Omental fat pad (tissue), 4 donors: ENCODE measurements around the gene CACNA2D3. TPM values are rescaled to one million over a fixed set of nuclear protein-coding genes. Genes with fewer than 3 reads are reported as not detected.

Source experiments
- ATAC-seq: fragments of 150-250 bp; one replicate; pipeline ENCODE4 v1.9.1; 2016; ENCODE audit warnings: mild to moderate bottlenecking, moderate library complexity; ENCODE audit not compliant: low FRiP score
- DNase-seq: peaks from one replicate; pipeline ENCODE4 v3.0.0-alpha.2; 2019; ENCODE audit warnings: low spot score
- total RNA-seq, 4 donors: library from RNA; depleted of rRNA; stranded (reverse); fragments of >200 nt; gene quantifications; one replicate each; pipeline ENCODE4 v1.1.0, GENCODE V29; 2016
- TF ChIP-seq, protein P1 (sequence below), 3 donors: fragments of 450-650 bp; IDR thresholded peaks; one replicate each; pipeline ENCODE4 v1.5.1; 2016 to 2017; ENCODE audit warnings: antibody characterized with exemption in 3 of 3, mild to moderate bottlenecking in 3 of 3, moderate library complexity in 2 of 3

The CACNA2D3 gene
- total RNA-seq, 4 donors from 2014 or later, result 2.6 to 6.1 (median 4.5) TPM

DNA sequence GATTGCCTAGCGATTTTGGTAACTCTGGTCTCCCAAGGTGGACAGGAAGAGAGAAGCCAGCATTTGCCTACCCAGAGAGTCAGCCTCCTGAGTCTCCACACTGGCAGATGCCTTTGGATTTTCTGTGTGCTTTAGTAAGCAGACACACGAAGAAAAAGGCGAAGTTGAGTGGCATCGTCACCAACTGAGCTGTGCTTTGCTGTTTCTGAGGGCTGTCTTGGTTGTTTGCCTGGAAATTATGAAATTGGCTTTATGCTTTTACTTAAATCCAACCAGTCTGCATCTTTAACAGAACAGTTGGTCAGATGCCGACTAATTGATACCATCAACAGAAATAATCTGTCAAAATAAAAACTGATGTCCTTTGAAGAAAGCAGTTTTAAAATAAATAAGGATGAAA, 56.0 kb downstream of the CACNA2D3 start:
- TF ChIP-seq, protein P1, sequence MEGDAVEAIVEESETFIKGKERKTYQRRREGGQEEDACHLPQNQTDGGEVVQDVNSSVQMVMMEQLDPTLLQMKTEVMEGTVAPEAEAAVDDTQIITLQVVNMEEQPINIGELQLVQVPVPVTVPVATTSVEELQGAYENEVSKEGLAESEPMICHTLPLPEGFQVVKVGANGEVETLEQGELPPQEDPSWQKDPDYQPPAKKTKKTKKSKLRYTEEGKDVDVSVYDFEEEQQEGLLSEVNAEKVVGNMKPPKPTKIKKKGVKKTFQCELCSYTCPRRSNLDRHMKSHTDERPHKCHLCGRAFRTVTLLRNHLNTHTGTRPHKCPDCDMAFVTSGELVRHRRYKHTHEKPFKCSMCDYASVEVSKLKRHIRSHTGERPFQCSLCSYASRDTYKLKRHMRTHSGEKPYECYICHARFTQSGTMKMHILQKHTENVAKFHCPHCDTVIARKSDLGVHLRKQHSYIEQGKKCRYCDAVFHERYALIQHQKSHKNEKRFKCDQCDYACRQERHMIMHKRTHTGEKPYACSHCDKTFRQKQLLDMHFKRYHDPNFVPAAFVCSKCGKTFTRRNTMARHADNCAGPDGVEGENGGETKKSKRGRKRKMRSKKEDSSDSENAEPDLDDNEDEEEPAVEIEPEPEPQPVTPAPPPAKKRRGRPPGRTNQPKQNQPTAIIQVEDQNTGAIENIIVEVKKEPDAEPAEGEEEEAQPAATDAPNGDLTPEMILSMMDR (IDR thresholded peaks at IDR 0.05), result no peak
- no peak for ATAC-seq
- no peak for DNase-seq

DNA sequence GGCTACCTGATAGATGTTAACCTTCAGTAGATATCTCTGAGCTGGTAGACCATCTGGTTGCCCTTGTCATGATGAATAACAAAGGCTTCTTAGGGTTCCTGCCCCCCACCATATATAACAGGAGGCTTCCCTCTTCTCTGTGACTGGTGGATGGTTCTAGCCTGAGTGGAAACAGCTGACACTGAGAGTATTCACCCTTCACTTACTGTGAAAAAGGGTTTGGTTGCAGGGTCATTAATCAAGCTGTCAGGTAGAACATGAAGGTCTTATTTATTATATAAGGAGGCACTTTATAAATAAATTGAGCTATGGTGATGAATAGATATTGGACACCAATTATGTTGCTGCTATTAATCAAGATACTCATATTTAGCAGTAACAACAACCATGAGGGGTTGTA, 58.6 kb downstream of the CACNA2D3 start:
- TF ChIP-seq, protein P1 (IDR thresholded peaks at IDR 0.05), result no peak
- ATAC-seq (no peak), DNase-seq (no peak)

DNA sequence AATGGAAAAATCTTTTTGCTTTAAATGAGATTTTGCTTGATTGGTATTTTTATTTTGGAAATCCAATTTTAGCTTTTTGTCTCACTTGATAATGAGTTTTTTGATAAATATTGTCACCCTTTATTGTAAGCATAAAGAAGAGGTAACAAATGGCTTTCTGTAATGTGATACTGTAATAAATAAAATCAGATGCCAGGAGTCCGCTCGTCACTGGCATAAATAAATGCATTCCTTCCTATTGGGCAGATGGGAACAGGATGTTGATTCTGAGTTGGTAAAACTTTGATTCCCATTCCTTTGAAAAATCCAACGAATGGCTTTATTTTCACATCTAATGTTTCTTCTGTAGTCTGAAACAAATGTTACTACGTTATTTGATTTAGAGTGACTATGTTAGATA, 59.9 kb downstream of the CACNA2D3 start:
- DNase-seq (no peak), ATAC-seq (no peak)
- TF ChIP-seq, protein P1 (IDR thresholded peaks at IDR 0.05), result no peak

DNA sequence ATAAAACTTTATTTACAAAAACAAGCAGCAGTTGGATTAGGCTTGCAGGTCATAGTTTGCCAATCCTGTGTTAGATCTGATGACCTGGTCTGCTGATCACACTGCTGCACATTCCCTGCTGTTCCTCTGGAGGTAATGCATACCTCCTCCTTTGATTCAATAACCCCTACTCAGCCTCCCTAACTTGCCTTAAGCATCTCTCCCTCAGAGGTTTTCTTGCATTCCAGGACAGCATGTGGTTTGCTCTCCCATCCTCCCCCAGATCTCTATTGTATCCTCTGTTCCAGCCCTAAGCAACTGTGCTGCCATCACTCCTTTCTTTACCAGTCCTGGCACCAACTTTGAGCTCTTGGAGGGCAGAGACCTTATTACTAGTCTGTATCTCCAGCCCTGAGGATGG, 63.4 kb downstream of the CACNA2D3 start:
- TF ChIP-seq, protein P1 (IDR thresholded peaks at IDR 0.05), result no peak
- DNase-seq, result no peak
- no peak for ATAC-seq

DNA sequence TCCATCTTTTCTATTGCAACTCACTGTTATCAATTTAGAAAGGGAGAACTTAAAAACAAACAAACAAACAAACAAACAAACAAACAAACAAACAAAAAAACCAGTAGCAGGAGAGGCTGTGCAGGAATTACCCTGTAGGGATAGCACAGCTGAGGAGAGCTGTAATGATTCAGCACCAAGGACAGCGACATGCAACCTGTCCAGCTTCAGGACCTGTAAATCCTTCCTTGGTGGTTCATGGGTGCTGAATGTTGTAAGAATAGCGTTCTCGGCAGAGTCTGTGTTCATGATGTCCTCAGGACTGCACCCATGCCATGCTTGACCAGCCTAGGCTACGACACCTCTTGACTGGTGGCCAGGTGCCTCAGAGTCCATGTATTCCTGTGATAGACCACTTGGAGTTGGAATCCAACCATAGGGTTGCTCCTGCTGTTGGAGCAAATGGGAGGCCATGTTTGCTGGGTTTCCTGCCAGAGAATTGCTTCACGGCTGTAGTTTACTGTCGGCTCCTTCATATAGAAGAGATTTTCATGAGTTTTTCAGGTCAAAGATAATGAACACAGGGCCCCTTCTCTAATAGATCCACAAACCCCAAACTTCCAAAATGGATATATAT, 65.9 kb downstream of the CACNA2D3 start:
- no peak for DNase-seq
- TF ChIP-seq, protein P1 (IDR thresholded peaks at IDR 0.05), result no peak
- ATAC-seq, result no peak

DNA sequence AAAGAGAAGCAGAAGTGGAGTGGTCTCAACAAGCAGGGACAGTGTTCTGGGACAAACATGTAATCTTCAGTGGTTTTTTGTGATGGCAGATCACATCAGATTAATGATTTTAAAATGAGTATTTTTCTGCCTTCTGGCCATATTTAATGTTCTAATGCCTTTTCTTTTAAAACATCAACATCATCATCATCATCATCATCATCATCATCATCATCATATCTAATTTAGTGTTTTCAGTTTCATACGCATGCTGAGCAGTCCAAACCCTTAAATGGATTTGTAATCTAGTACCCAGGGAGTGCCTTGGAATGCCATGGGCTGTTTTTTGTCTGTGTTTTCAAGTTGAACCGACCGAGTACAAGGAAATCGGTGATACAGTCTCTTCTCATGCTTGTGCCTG, 68.9 kb downstream of the CACNA2D3 start:
- ATAC-seq, result no peak
- no peak for DNase-seq
- TF ChIP-seq, protein P1 (IDR thresholded peaks at IDR 0.05), result no peak

DNA sequence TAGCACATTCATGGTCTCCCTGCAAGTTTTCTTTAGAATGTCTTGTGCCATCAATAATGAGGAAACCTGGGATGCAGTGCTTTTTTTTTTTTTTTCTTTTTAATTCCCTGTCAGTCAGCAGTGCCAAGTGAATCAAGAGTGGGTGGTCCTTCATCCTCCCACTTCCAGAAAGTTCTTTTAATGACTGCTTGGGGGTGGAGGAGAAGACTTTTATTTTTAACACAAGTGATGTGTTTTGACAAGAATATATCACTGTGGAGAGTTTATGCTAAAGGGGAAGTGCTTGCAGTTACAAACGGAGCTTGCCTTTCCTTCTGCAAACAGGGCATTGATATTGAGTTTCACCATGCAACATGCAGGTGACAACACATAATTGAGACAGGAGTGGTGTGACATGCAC, 69.7 kb downstream of the CACNA2D3 start:
- TF ChIP-seq, protein P1 (IDR thresholded peaks at IDR 0.05), result no peak
- ATAC-seq (no peak), DNase-seq (no peak)
